CD4-positive, alpha-beta T cell (primary cell): ENCODE measurements around the gene GLG1. TPM values are rescaled to one million over a fixed set of nuclear protein-coding genes. Genes with fewer than 3 reads are reported as not detected.

Source experiments
- ATAC-seq: fragments of 200-7000 bp; cut with Tn5 transposase; one replicate; pipeline ENCODE4 v1.10.0; 2022; ENCODE audit warnings: mild to moderate bottlenecking; ENCODE audit not compliant: poor library complexity
- CTCF ChIA-PET: fragments of 350-600 bp; sonication (Branson Sonifier 250); formaldehyde crosslinking; loops from one replicate; lab custom pipeline; 2021; ENCODE audit warnings: antibody characterized with exemption, inconsistent platforms; lab: Charles Lee
- POLR2A ChIA-PET: fragments of 350-600 bp; sonication (Branson Sonifier 250); formaldehyde crosslinking; loops from one replicate; lab custom pipeline; 2021; ENCODE audit warnings: antibody characterized with exemption, inconsistent platforms; lab: Charles Lee
- DNase-seq, 14 experiments: peaks; one replicate each; pipeline ENCODE4 v3.0.0-alpha.2; 2013 to 2020; ENCODE audit warnings: mixed read lengths in 2 of 14
- H3K27ac ChIP-seq, 2 donors: one replicate each; pipeline versions ENCODE4 v1.5.1 to v1.7.0; 2013; ENCODE audit warnings: low read length in 2 of 2, low read depth in 1 of 2, mild to moderate bottlenecking in 1 of 2
- H3K27me3 ChIP-seq, 2 experiments: 1 replicate in 1 of 2; 2 replicates in 1 of 2; pipeline versions ENCODE4 v1.6.1 to v1.7.0; 2013; ENCODE audit warnings: low read length in 2 of 2, control low read depth in 1 of 2, mild to moderate bottlenecking in 1 of 2, moderate library complexity in 1 of 2; ENCODE audit not compliant: insufficient read depth in 2 of 2, control insufficient read depth in 1 of 2
- H3K36me3 ChIP-seq: one replicate; pipeline ENCODE4 v1.6.1; 2013; ENCODE audit warnings: low read length, control low read depth; ENCODE audit not compliant: insufficient read depth
- H3K4me1 ChIP-seq: one replicate; pipeline ENCODE4 v1.6.1; 2013; ENCODE audit warnings: low read length, control low read depth; ENCODE audit not compliant: insufficient read depth
- H3K4me3 ChIP-seq: one replicate; pipeline ENCODE4 v1.5.1; 2013; ENCODE audit warnings: mild to moderate bottlenecking, low read length, moderate library complexity
- H3K9me3 ChIP-seq, 2 experiments: 1 replicate in 1 of 2; 2 replicates in 1 of 2; pipeline versions ENCODE4 v1.6.1 to v1.7.0; 2013; ENCODE audit warnings: low read length in 2 of 2, mild to moderate bottlenecking in 2 of 2, control low read depth in 1 of 2, moderate library complexity in 1 of 2; ENCODE audit not compliant: control insufficient read depth in 1 of 2, insufficient read depth in 1 of 2
- H3K27ac Mint-ChIP-seq: one replicate; pipeline ENCODE4 v1.8.0; 2020; ENCODE audit warnings: mixed read lengths
- H3K27me3 Mint-ChIP-seq: one replicate; pipeline ENCODE4 v1.8.0; 2021; ENCODE audit warnings: mixed read lengths
- H3K36me3 Mint-ChIP-seq: one replicate; pipeline ENCODE4 v1.8.0; 2021; ENCODE audit warnings: low read depth, mixed read lengths
- H3K4me1 Mint-ChIP-seq: one replicate; pipeline ENCODE4 v1.8.0; 2021; ENCODE audit warnings: low read depth, mixed read lengths
- H3K4me3 Mint-ChIP-seq: one replicate; pipeline ENCODE4 v1.8.0; 2020; ENCODE audit warnings: mild to moderate bottlenecking, mixed read lengths
- H3K9me3 Mint-ChIP-seq: one replicate; pipeline ENCODE4 v1.8.0; 2020; ENCODE audit warnings: mixed read lengths
- intact Hi-C, 2 experiments: fragments of 100-400 bp; cut with DNase I in 1 of 2; cut with micrococcal nuclease in 1 of 2; formaldehyde crosslinking; loops; one replicate each; pipeline versions ENCODE4 v1.15.1 to v1.9.0; 2023 to 2025; cut with DNase I, micrococcal nuclease
- total RNA-seq, 174 experiments: library from RNA in 2 of 174; stranded (reverse) in 2 of 174; gene quantifications; one replicate each; pipeline ENCODE4 v1.2.3 and lab custom pipeline; 2021 to 2026
- TF ChIP-seq, protein P1 (sequence below): fragments of 200-600 bp; IDR thresholded peaks from one replicate; pipeline ENCODE4 v1.8.0; 2022; ENCODE audit warnings: antibody characterized with exemption, mild to moderate bottlenecking

GLG1 gene
- total RNA-seq, 2 experiments from 2014 or later, result 110 to 114 TPM

- peak overlapping the region; percentile 75 for H3K27ac Mint-ChIP-seq
- Histone ChIP-seq H3K36me3 (no peaks in the 10 kb centered on the region), H3K9me3 (no peaks in the 10 kb centered on the region), H3K27me3 (no peaks in the 10 kb centered on the region), H3K4me1 (peaks cover 20% of the 10 kb centered on the region), H3K27ac (no peak overlapping the region), H3K4me3 (no peak overlapping the region)
- TF ChIP-seq, protein P1, sequence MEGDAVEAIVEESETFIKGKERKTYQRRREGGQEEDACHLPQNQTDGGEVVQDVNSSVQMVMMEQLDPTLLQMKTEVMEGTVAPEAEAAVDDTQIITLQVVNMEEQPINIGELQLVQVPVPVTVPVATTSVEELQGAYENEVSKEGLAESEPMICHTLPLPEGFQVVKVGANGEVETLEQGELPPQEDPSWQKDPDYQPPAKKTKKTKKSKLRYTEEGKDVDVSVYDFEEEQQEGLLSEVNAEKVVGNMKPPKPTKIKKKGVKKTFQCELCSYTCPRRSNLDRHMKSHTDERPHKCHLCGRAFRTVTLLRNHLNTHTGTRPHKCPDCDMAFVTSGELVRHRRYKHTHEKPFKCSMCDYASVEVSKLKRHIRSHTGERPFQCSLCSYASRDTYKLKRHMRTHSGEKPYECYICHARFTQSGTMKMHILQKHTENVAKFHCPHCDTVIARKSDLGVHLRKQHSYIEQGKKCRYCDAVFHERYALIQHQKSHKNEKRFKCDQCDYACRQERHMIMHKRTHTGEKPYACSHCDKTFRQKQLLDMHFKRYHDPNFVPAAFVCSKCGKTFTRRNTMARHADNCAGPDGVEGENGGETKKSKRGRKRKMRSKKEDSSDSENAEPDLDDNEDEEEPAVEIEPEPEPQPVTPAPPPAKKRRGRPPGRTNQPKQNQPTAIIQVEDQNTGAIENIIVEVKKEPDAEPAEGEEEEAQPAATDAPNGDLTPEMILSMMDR, result no peak
- POLR2A ChIA-PET, result no interaction called here
- CTCF ChIA-PET, result interaction anchor here (0.7 kb wide), 1 partner anchor 760 kb away, joined by 3 read pairs; no protein-coding TSS in a partner anchor
- no peaks in the 10 kb centered on the region for H3K9me3 Mint-ChIP-seq
- intact Hi-C loops, result no loop called here
- ATAC-seq, result no peak
- H3K4me1 Mint-ChIP-seq, result peaks cover 20% of the 10 kb centered on the region
- DNase-seq, result no peak
- no peaks in the 10 kb centered on the region for H3K27me3 Mint-ChIP-seq
- peaks cover 23% of the 10 kb centered on the region for H3K36me3 Mint-ChIP-seq
- no peak overlapping the region for H3K4me3 Mint-ChIP-seq
Observed at GRCh38 chr16:74439685-74440084, 167.2 kb downstream of the GLG1 start.

DNA sequence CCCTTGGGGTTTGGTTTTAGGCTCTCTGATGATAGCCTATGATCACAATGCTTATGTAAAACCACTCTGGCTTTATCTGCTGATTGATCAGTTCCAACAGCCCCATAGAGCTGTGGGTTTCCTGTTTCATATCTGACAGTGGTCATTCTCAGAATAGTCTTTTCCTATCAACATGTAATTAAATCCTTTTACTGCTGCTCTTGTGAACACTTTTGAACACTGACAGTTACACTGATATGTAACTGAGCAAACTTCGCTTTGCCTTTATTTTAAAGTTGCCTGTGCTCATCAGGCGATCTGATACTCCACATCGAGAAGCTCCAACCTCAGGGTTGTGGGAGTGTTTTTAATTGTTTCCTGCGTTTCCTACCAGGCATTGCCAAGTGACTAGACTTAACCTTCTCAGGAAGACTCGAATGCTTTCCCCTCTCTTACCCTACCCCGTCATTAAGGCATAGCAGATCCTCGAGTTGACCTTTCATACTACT lies 168.4 kb downstream of the GLG1 start:
- H3K4me1 Mint-ChIP-seq, result peaks cover 20% of the 10 kb centered on the region

GRCh38 chr16:74431516-74431915 lies 175.4 kb downstream of the GLG1 start:
- Mint-ChIP-seq H3K9me3 (no peaks in the 10 kb centered on the region), H3K27me3 (no peaks in the 10 kb centered on the region), H3K4me3 (no peak overlapping the region), H3K36me3 (no peaks in the 10 kb centered on the region), H3K27ac (no peak overlapping the region), H3K4me1 (no peaks in the 10 kb centered on the region)
- no peaks in the 10 kb centered on the region for H3K4me1 ChIP-seq
- TF ChIP-seq, protein P1, result no peak
- ChIA-PET POLR2A (no interaction called here), CTCF (no interaction called here)
- no peaks in the 10 kb centered on the region for H3K27me3 ChIP-seq
- intact Hi-C loops, result loop anchor here (2.0 to 5.0 kb wide), 2 partner anchors 123 to 124 kb away; no protein-coding TSS in a partner anchor
- no peaks in the 10 kb centered on the region for H3K36me3 ChIP-seq
- DNase-seq, result no peak
- no peak for ATAC-seq
- H3K4me3 ChIP-seq, result no peak overlapping the region
- H3K9me3 ChIP-seq, result no peaks in the 10 kb centered on the region
- no peak overlapping the region for H3K27ac ChIP-seq

More for the DNA sequence above, 168.4 kb downstream of the GLG1 start:
- DNase-seq (peak in 3 of 14 experiments; percentile 12 to 51 (median 36)), ATAC-seq (peak; percentile 56)
- H3K27ac Mint-ChIP-seq, result peak overlapping the region; percentile 75
- intact Hi-C loops, result no loop called here
- no peaks in the 10 kb centered on the region for H3K36me3 ChIP-seq
- CTCF ChIA-PET, result no interaction called here
- H3K27me3 ChIP-seq, result no peaks in the 10 kb centered on the region
- peak overlapping the region; percentile 18 for H3K4me3 Mint-ChIP-seq
- TF ChIP-seq, protein P1, result no peak
- H3K27ac ChIP-seq, result peak overlapping the region in 1 of 2 donors; percentile 14
- H3K4me3 ChIP-seq, result no peak overlapping the region
- peaks cover 23% of the 10 kb centered on the region for H3K36me3 Mint-ChIP-seq
- POLR2A ChIA-PET, result no interaction called here
- H3K9me3 Mint-ChIP-seq, result no peaks in the 10 kb centered on the region
- H3K9me3 ChIP-seq, result no peaks in the 10 kb centered on the region
- peaks cover 20% of the 10 kb centered on the region for H3K4me1 ChIP-seq
- H3K27me3 Mint-ChIP-seq, result no peaks in the 10 kb centered on the region
